Epidermal melanocyte (primary cell): ENCODE data around the gene KCNK7.
"Not testable (repeated sequence)": the region's sequence is repeated elsewhere in the genome, so short reads cannot be mapped to it uniquely, and the experiment has no call there.

ENCODE experiments used
- DNase-seq: peaks from one replicate; pipeline ENCODE4 v3.0.0; 2011; ENCODE audit warnings: low spot score; ENCODE audit not compliant: insufficient read length

KCNK7 gene

GRCh38 chr11:65595543-65596281 is at the start of gene KCNK7:
TSS of gene KCNK7 (minus strand) at chr11:65595800. CDS start at chr11:65595772, 28 bp downstream.
- DNase-seq = no peak

GRCh38 chr11:65644837-65645236 is 49.2 kb upstream of the KCNK7 start:
- DNase-seq = no peak

GRCh38 chr11:65643971-65644370 is 48.4 kb upstream of the KCNK7 start:
- no peak for DNase-seq

- DNase-seq = no peak
These were observed 46.5 kb upstream of the KCNK7 start for GRCh38 chr11:65642014-65642671.

GRCh38 chr11:65641297-65642013 is 45.9 kb upstream of the KCNK7 start:
- no peak for DNase-seq

GRCh38 chr11:65640483-65641296 is 45.1 kb upstream of the KCNK7 start:
- DNase-seq = no peak

GRCh38 chr11:65639623-65640482 is 44.3 kb upstream of the KCNK7 start:
- no peak for DNase-seq

- not testable (repeated sequence) for DNase-seq
These were observed 43.6 kb upstream of the KCNK7 start for GRCh38 chr11:65639228-65639597.

- peak; percentile 65 for DNase-seq
These were observed 42.3 kb upstream of the KCNK7 start, which contains the start of gene SIPA1 for GRCh38 chr11:65637794-65638419. TSS of gene SIPA1 (plus strand) at chr11:65638101. CDS start at chr11:65640922, 2,821 bp downstream.

- no peak for DNase-seq
These were observed 41.5 kb upstream of the KCNK7 start for GRCh38 chr11:65637032-65637557.

GRCh38 chr11:65636108-65637031 is 40.8 kb upstream of the KCNK7 start:
- no peak for DNase-seq

GRCh38 chr11:65634905-65635731 is 39.5 kb upstream of the KCNK7 start:
- DNase-seq = no peak

GRCh38 chr11:65634440-65634839 is 38.8 kb upstream of the KCNK7 start:
- DNase-seq = no peak

GRCh38 chr11:65634109-65634436 is 38.5 kb upstream of the KCNK7 start:
- no peak for DNase-seq

GRCh38 chr11:65633390-65634108 is 37.9 kb upstream of the KCNK7 start:
- no peak for DNase-seq

- no peak for DNase-seq
These were observed 34.6 kb upstream of the KCNK7 start for GRCh38 chr11:65630215-65630614.

- DNase-seq = no peak
These were observed 34.0 kb upstream of the KCNK7 start for GRCh38 chr11:65629579-65629978.
